ENCODE results near the gene NCOA7.

Gene NCOA7

DNA sequence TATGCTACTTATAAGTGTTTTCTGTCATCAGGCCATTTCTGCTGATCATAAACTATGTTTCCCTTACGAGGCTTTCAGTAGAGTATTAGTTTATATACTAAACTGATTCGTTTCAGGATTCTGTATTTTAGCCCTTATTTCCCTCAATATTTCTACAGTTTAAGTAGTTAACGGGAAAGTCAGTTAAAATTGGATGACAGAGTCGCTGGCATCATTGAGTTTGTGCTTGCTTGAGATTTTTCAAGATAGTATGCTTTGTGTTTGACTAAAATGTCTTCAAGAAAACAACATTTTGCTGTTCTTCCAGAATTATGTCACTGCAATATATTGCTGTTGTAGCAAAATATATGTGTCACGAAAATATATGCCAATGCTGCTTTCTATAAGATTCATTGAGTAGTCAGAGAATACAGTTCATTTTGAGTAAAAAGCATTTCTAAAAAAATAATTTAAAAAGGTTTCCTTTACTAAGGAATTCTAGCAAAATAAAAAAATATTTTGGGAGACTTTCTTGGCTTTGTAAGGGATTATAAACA lies 51.4 kb downstream of the NCOA7 start:
- TF ChIP-seq GATA2 (IDR thresholded peaks at IDR 0.05; ENCODE audit: low read depth, low read length): no peak

GRCh38 chr6:125843593-125843992 lies 52.8 kb downstream of the NCOA7 start:
- no peak for TF ChIP-seq GATA3 (IDR thresholded peaks at IDR 0.05; ENCODE audit: low read depth, low read length)
- no peak for TF ChIP-seq GATA2 (IDR thresholded peaks at IDR 0.05; ENCODE audit: low read depth, low read length)

GRCh38 chr6:125844989-125845388 lies 54.2 kb downstream of the NCOA7 start:
- TF ChIP-seq GATA3 (IDR thresholded peaks at IDR 0.05; ENCODE audit: low read depth, low read length) (no peak), GATA2 (IDR thresholded peaks at IDR 0.05; ENCODE audit: low read depth, low read length) (no peak)

DNA sequence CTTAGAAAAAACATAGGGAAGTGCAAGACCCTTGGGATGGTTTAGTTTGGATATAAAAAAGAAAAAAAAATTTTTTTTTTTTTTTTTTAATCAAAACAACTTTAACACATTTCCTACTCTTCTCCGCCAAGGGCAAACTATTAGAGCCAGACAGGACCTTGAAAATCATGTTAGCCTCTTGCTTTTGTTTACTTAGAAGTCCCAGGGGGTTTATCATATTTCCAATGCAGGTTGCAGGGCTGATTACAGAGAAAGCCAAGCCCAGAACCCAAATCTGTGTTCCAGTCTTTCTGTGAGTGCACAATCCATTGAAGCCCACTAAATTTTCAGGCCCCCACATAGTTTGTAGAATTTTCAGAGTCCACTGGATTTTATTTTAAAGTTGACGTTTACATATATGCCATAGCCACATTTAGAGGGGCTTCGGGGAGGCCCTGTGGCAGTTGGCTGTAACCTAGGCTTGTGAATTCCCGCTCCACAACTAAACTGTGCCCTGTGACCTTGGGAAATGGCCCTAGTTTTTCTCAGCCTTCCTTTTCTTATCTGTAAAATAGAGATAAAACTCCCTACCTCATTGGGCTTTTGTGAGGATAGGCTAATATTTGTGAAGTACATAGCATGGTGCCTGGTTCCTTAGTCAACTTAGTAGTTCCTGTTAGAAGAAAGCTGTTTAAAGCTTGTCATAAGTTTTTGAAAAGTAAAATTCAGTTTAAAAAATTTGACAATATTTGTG lies 55.7 kb downstream of the NCOA7 start:
- no peak for TF ChIP-seq GATA2 (IDR thresholded peaks at IDR 0.05; ENCODE audit: low read depth, low read length)
- TF ChIP-seq GATA3 (IDR thresholded peaks at IDR 0.05; ENCODE audit: low read depth, low read length): no peak

DNA sequence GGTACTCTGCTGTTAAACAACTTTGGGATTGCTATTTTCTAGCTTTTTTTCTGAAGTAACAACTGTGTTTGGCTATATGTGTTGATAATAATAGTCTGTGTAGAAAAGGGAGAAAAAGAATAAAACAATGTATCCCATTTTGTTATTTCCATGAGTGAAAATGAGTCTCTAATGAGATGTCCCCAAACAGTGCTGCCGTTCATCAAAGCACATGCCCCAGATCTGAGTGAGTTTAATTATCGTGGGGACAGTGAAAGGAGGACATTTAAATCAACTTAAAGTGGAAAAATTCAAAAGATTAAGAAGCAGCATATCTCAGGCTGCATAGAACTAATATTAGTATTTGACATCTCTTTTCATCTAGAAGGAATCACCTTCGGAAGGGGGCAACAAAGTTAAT lies 59.6 kb downstream of the NCOA7 start:
- no peak for TF ChIP-seq GATA3 (IDR thresholded peaks at IDR 0.05; ENCODE audit: low read depth, low read length)
- TF ChIP-seq GATA2 (IDR thresholded peaks at IDR 0.05; ENCODE audit: low read depth, low read length): no peak

- TF ChIP-seq GATA2 (IDR thresholded peaks at IDR 0.05; ENCODE audit: low read depth, low read length): no peak
- no peak for TF ChIP-seq GATA3 (IDR thresholded peaks at IDR 0.05; ENCODE audit: low read depth, low read length)
Measured at GRCh38 chr6:125852587-125852986, 61.8 kb downstream of the NCOA7 start.

DNA sequence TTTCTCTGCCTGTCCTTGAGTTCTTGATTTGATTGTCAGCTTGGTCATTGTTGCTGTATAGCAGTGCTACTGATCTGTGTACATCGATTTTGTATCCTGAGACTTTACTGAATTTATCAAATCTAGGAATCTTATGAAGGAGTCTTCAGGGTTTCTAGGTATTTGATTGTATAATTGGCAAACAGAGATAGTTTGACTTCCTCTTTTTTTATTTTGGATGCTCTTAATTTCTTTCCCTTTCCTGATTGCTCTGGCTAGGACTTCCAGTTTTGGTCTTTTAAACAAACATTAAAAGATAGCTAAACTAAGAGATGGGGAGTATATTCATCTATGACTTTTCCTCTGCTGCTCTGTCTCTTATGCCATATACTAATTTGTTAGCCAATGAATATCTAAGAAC lies 62.4 kb downstream of the NCOA7 start:
- no peak for TF ChIP-seq GATA3 (IDR thresholded peaks at IDR 0.05; ENCODE audit: low read depth, low read length)
- TF ChIP-seq GATA2 (IDR thresholded peaks at IDR 0.05; ENCODE audit: low read depth, low read length): no peak

DNA sequence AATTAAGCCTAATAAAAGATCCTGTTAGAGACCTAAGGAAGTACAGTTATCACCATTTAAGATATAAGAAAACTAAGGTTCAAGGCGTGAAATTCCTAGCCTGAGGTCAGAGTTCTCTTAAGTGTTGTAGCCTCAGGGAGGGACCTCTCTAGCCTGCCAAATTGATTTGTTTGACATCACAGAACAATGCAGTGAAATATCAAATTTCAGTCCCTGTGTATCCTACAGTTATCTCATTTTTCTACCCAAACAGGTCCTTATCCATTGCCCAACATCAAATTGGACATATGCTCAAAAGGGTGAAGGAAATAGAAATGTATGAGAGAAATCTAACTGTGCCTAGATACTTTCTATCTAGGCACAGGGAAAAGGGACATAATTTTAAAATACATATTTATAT lies 63.0 kb downstream of the NCOA7 start:
- TF ChIP-seq GATA2 (IDR thresholded peaks at IDR 0.05; ENCODE audit: low read depth, low read length): no peak
- TF ChIP-seq GATA3 (IDR thresholded peaks at IDR 0.05; ENCODE audit: low read depth, low read length): no peak

DNA sequence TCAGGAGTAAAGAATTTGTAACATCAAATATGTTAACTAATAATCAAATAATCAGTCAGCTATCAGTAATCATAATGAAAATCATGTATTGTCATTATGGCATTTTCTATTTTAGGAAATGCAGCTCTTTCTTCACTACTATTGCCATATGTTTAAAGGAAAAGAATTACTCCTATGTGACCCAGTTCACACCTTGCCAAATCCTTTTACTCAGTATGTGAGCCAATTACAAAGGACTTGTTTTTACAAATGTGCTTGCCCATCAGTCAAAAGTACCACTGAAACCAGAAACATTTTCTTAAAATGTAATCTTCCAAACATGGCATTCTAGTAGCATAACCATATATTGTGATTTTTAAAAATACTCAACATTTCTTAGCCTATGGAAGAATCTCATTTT lies 63.6 kb downstream of the NCOA7 start:
- TF ChIP-seq GATA2 (IDR thresholded peaks at IDR 0.05; ENCODE audit: low read depth, low read length) (no peak), GATA3 (IDR thresholded peaks at IDR 0.05; ENCODE audit: low read depth, low read length) (no peak)

GRCh38 chr6:125855783-125856182 lies 65.0 kb downstream of the NCOA7 start:
- no peak for TF ChIP-seq GATA3 (IDR thresholded peaks at IDR 0.05; ENCODE audit: low read depth, low read length)
- no peak for TF ChIP-seq GATA2 (IDR thresholded peaks at IDR 0.05; ENCODE audit: low read depth, low read length)

GRCh38 chr6:125857846-125858245 lies 67.1 kb downstream of the NCOA7 start:
- TF ChIP-seq GATA3 (IDR thresholded peaks at IDR 0.05; ENCODE audit: low read depth, low read length) (no peak), GATA2 (IDR thresholded peaks at IDR 0.05; ENCODE audit: low read depth, low read length) (no peak)

DNA sequence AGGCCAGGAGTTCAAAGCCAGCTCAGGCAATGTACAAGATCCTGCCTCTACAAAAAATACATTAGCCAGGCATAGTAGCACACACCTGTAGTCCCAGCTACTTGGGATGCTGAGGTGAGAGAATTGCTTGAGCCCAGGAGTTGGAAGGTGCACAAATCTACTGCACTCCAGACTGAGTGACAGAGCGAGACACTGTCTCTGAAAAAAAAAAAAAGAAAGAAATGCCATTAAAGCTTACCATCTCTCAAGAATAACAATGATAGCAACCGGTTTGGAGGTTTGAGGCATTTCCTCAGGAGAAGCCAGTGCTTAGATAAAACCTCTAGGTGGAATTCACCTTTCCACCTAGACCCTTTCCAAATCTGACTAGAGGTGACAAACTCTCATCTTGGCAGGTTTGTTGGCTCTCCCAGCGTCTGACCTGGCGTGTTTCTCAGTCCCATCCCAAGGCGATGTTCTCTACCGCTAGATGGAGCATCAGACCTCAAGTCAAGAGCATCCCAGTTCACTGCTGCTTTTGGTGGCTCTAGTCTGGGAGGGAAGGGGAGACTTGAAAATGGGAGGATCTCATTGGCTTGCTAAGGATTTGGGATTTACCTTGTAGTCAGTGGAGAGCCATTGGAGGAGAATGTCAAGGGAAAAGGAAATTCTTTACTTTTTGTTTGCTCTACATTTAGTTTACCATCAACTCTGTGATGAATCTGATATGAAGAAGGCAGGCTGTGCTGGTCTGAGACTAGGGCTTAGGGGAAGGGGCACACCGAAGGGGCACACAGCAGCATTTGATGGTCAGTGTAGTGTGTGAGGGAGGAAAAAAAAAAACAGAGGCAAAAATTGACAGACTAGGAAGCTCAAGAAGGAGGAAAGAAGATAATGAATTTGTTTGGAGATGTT lies 67.9 kb downstream of the NCOA7 start:
- TF ChIP-seq GATA3 (IDR thresholded peaks at IDR 0.05; ENCODE audit: low read depth, low read length) (no peak), GATA2 (IDR thresholded peaks at IDR 0.05; ENCODE audit: low read depth, low read length) (no peak)

DNA sequence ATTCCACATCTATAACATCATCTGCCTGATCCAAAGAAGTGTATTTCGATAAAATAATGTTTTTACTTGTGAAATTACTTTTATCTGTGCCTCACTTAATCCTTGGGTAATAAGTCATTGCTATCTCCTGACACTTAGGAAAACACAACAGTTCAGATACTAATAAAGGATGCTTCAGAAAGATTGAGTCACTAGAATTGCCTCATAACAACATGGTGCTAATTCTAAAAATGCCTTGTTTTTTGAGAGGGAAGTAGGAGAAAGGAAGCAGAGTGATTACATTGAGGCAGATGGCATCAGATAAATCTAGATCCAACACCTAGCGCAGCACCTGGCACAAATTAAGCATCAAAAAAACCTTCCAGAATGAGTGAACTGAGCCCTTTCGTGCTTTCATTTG lies 69.0 kb downstream of the NCOA7 start:
- TF ChIP-seq GATA2 (IDR thresholded peaks at IDR 0.05; ENCODE audit: low read depth, low read length) (no peak), GATA3 (IDR thresholded peaks at IDR 0.05; ENCODE audit: low read depth, low read length) (no peak)

DNA sequence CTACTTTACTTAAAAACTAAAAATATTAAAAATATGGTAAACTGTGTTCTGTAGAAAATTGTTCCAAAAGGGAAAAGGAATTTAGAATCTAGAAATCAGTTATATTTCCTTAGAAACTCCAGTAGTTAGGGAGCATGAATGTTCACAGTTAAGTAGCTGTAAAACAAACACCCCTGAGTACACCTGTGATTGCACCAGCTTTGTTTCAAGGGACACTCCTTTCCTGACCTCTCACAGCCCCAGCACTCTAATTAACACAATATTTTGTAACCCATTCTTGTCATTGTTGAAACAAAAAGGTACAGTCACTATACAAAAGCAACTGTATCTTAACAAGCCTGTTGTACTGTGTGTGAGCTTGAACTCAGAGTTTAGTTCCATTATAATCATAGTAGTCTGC lies 72.3 kb downstream of the NCOA7 start:
- TF ChIP-seq GATA2 (IDR thresholded peaks at IDR 0.05; ENCODE audit: low read depth, low read length) (no peak), GATA3 (IDR thresholded peaks at IDR 0.05; ENCODE audit: low read depth, low read length) (no peak)

- no peak for TF ChIP-seq GATA3 (IDR thresholded peaks at IDR 0.05; ENCODE audit: low read depth, low read length)
- no peak for TF ChIP-seq GATA2 (IDR thresholded peaks at IDR 0.05; ENCODE audit: low read depth, low read length)
Measured at GRCh38 chr6:125865015-125865414, 74.3 kb downstream of the NCOA7 start.

Measured in SH-SY5Y (cell line).